HG02852 (cell line): ENCODE measurements around the gene MARS2.
"Not testable (repeated sequence)": the region's sequence is repeated elsewhere in the genome, so short reads cannot be mapped to it uniquely, and the experiment has no call there.

ENCODE experiments used
- ATAC-seq: cut with Tn5 transposase; IDR thresholded peaks from one replicate; pipeline ENCODE4 v1.9.1; 2021; ENCODE audit warnings: mild to moderate bottlenecking, moderate library complexity; ENCODE audit not compliant: unreplicated experiment

Gene MARS2

DNA sequence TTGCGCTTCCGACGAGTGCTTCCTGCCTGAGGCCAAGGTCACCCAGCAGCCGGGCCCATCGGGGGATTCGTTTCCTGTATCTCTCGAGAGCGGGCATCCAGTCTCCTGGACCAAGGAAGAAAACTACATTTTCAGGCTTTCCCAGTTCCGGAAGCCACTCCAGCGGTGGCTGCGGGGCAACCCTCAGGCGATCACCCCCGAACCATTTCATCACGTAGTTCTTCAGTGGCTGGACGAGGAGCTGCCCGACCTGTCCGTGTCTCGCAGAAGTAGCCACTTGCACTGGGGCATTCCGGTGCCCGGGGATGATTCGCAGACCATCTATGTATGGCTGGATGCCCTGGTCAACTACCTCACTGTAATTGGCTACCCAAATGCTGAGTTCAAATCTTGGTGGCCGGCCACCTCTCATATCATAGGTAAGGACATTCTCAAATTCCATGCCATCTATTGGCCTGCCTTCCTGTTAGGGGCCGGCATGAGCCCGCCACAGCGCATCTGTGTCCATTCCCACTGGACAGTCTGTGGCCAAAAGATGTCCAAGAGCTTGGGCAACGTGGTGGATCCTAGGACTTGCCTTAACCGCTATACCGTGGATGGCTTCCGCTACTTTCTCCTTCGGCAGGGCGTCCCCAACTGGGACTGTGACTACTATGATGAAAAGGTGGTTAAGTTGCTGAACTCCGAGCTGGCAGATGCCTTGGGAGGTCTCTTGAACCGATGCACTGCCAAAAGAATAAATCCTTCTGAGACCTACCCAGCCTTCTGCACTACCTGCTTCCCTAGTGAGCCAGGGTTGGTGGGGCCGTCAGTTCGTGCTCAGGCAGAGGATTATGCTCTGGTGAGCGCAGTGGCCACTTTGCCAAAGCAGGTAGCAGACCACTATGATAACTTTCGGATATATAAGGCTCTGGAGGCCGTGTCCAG is 1.0 kb downstream of the MARS2 start:
- ATAC-seq, result no peak

DNA sequence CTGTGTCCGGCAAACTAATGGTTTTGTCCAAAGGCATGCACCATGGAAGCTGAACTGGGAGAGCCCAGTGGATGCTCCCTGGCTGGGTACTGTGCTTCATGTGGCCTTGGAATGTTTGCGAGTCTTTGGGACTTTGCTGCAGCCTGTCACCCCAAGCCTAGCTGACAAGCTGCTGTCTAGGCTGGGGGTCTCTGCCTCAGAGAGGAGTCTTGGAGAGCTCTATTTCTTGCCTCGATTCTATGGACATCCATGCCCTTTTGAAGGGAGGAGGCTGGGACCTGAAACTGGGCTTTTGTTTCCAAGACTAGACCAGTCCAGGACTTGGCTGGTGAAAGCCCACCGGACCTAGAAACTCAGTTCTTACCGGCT is 1.7 kb downstream of the MARS2 start:
- no peak for ATAC-seq

DNA sequence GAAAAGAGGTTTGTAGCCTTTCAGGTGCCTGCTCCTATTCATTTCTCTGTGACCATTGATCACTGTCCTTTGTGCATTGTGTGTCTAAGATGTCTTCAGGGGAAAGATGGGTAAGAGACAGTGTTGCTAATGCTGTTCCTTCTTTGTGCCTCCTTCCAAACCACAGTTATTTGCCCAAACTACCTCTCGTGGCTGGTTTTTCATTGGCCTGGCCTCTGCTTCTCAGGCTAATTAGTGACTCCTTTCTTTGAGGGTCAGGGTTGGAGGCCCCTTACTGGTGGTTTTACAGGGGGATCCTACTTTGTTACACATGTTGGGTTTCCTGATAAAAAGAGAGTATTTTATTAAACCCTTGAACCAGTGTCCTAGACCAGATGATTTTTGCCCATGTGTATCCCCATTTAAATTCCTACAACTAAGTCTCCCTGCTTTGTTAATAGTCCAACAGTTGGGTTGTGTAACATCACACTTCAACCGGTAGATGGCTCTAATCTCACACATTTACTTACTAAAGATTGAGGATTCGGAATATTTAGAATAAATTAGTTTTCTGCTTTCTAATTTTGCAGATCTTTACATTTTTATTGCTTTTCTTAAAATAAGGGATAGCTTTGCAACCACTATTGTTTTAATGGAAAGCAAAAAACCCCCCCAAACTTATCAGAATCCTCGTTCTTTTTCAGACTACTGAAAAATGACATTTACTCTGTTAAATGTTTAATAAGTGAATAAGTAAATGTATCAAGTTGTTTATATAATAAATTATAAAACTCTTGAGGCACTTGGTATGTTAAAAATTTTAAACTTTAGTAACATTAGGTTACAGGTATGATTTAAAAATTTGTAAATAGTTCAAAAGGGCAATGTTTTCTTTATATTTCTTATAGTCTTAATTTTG is 2.4 kb downstream of the MARS2 start:
- no peak for ATAC-seq

DNA sequence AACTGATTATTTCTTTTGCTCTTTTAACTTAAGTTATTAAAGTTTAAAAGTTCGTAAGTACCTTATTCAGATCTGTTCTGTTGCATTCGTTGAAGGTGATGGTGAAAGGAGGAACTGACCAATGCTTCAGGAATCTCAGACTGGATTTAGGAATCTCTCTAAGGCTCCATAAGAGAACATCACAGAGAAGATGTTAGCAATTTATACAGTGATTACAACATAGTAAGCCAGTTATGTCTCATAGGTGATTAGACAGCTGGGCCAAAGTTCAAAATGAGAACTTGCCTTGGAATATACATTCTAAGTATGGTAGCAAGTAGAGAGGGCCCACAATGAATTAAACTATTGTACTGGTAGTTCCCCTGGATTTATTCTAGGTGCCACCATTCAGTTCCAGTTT is 3.2 kb downstream of the MARS2 start:
- no peak for ATAC-seq

DNA sequence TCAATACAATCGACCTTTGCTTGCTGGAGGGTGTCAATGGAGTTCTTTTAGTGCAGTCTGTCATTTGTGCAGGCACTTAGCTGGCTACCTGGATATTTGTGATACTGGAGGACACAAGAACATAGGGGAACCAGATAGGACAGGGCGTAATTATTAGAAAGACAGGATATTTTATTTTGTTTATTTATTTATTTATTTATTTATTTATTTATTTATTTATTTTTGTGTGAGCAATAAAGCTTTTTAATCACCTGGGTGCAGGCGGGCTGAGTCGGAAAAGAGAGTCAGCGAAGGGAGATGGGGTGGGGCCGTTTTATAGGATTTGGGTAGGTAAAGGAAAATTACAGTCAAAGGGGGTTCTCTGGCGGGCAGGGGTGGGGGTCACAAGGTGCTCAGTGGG is 4.0 kb downstream of the MARS2 start:
- not testable (repeated sequence) for ATAC-seq

DNA sequence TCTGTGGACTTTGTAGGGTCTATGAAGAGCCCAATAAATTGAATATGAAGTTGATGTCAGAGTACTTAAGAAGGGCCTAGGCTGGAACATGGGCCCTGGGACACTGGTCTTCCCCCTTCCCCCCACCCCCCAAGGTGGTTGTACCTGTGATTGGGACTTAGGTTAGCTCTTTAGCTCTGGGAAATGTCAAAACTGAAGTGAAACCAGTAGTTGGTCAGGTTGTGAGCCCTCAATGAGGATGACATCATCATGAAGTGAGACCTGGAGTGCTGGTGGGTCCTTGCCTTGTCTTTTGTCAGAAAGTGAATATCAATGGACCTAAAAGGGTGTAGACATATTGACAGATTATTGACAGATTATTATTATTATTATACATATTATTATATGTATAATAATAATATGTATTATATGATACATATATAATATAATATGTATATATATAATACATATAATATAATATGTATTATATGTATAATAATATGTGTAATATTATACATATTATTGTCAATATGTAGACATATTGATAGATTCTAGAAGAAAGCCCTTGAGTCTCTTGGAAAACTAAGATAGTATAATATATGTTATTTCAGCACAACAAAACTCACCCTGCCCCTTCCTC is 5.4 kb downstream of the MARS2 start:
- peak; percentile 80 for ATAC-seq

DNA sequence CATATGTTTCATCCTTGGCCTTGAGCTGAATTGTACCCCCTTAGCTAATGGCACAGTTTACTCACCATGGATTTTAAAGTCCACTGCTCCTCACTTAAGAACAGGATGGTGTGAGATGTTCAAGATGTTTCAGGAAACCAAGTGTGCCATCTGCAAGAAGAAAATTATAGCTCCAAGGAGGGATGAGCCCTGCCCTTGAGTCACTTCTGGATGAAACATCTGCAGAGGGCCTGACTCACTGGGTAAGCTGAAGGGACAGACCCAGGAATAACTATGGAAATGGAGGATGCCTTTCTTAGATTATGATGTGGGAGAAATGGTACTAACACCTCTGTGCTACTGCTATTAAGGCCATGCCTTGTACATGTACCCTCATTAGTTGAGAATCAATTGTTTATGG is 6.4 kb downstream of the MARS2 start:
- no peak for ATAC-seq

DNA sequence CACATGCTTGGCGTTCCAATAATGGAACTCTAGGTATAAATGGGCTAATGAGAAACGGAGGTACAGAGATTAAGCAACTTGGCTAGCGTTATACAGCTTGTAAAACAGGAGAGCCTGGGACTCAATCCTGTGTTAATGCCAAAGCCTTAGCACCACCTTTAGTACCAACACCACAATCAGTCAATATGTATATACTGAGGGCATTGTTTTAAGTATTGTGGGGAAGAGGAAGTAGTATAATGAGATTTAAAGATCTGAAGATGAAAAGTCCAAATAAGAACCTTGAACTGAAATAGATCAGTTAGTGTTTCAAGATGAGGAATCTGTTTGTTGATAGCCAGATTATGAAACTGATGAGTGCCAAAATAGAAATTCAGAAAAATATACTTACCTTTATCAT is 8.1 kb downstream of the MARS2 start:
- ATAC-seq, result no peak

DNA sequence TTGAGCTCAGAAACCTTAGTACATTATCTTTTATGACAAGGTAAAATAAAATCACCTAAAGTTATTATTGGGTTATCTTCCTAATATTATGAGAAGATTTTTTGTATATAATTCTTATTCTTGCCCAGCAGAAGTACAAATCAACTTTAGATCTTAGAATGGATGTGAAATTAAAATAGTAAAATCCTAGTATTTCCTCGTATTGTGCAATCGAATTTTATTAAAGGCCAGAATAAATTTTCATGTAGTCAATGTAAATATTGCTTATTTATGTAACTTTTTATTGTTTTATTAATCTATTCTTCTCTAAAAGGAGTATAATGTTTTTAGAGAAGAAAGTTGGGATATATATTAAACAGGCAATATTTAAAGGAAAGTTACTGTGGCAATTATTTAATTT is 12.7 kb downstream of the MARS2 start:
- ATAC-seq, result no peak

DNA sequence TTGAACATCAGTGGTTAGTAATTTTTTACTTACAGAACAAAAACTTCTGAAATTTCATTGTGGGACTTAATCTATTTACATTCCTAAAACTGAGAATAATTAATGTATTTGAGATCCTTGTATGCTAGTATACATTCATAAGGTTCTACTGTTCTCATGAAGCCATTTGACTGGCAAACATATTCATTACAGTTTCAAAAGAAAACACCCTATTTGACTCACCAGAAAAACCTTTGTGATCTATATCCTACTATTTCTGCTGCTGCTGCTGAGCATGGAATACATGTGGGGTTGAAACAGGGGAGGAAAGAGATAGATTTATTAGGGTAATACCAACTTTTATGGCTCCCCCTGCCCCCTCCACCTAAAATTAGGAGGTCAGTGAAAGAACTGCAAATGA is 21.8 kb downstream of the MARS2 start:
- no peak for ATAC-seq

DNA sequence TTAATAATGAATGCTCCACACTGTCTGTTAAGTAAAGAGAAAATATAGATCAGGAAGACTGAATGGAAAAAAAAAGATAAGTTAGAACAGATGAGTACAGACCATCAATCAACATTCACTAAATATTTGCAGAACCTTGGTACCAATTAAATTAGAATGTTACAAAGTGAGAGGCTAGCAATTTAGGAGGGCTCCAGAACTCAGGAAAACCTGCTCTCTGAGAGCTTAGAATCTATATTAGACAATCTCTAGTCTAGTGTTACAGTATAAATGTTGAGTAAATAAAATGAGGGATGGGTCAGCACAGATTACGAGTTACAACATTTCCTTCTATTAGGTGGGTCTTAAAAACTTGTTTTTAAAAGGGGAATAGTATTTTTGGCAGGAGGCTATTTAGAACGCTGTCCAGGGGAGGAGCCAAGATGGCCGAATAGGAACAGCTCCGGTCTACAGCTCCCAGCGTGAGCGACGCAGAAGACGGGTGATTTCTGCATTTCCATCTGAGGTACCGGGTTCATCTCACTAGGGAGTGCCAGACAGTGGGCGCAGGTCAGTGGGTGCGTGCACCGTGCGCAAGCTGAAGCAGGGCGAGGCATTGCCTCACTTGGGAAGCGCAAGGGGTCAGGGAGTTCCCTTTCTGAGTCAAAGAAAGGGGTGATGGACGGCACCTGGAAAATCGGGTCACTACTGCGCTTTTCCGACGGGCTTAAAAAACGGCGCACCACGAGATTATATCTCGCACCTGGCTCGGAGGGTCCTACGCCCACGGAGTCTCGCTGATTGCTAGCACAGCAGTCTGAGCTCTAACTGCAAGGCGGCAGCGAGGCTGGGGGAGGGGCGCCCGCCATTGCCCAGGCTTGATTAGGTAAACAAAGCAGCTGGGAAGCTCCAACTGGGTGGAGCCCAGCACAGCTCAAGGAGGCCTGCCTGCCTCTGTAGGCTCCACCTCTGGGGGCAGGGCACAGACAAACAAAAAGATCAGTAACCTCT is 23.7 kb downstream of the MARS2 start:
- not testable (repeated sequence) for ATAC-seq

DNA sequence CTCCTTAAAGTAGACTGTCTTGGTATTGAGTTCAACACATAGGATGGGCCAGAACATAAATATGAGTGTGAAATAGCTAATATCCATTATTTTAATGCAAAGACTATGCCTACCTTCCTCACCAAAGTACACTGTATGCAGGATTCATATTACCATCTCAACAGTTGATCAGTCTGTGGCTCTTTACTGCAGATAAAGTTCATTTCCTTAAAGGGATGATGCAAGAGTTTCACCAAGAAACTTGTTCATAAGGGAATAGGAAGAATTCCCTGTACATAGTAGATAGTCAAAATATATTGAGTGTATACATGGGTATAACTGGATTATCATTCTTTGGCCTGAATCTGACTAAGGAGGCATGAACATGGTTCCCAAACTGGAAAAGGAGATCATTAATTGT is 35.0 kb downstream of the MARS2 start:
- ATAC-seq, result no peak
